Melanocyte of skin (primary cell): Measurements from ENCODE around the gene PCDHAC2. TPM values are rescaled to one million over a fixed set of nuclear protein-coding genes. Genes with fewer than 3 reads are reported as not detected.

Source experiments
- small RNA-seq, 2 donors: library from RNA; depleted of rRNA; stranded (forward); fragments of <200 nt; gene quantifications; one replicate each; pipeline ENCODE3, GENCODE V24; 2012
- total RNA-seq, 2 donors: library from RNA; depleted of rRNA; stranded (reverse); fragments of >200 nt; gene quantifications; 2 replicates each; pipeline ENCODE4 v1.2.3, GENCODE V29; 2012

Gene PCDHAC2
- total RNA-seq: under 1 TPM in 1 of 2 donors, not detected in 1; 0.69 TPM

DNA sequence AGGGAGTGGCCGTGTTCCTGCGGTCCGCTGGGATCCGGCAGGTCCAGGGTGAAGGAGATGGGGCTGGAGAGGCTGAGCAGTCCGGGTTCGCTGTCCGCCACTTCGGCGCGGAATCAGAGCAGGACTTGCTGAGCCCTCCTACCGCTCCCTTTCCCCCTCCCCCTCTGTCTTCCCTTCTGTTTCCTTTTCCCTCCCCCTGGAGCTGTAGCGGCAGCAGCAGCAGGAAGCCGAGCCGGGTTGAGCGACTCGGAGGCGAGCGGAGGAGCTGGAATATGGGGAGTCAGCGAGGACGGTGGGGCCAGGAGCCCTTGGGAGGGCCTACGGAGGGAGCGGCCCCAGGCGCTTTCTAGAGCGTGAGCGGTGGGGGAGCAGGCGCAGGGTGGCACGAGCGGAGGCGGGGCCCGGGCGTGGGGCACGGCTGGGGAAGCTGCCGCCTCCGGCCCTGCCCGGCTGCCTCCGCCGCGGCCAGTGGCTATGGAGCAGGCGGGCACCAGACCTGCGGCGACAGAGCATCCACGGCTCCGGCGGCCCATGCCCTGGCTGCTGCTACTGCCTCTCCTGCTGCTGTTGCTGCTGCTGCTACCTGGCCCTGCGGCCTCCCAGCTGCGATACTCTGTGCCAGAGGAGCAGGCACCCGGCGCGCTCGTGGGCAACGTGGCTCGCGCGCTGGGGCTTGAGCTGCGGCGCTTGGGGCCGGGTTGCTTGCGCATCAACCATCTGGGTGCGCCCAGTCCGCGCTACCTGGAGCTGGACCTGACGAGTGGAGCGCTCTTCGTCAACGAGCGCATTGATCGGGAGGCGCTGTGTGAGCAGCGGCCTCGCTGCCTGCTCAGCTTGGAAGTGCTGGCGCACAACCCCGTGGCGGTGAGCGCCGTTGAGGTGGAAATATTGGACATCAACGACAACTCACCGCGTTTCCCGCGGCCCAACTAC lies at the start of gene PCDHAC2:
TSS of gene PCDHAC2 (plus strand) at position 184 of the 933 bp plus-strand sequence. CDS start at position 475, 291 bp downstream.

DNA sequence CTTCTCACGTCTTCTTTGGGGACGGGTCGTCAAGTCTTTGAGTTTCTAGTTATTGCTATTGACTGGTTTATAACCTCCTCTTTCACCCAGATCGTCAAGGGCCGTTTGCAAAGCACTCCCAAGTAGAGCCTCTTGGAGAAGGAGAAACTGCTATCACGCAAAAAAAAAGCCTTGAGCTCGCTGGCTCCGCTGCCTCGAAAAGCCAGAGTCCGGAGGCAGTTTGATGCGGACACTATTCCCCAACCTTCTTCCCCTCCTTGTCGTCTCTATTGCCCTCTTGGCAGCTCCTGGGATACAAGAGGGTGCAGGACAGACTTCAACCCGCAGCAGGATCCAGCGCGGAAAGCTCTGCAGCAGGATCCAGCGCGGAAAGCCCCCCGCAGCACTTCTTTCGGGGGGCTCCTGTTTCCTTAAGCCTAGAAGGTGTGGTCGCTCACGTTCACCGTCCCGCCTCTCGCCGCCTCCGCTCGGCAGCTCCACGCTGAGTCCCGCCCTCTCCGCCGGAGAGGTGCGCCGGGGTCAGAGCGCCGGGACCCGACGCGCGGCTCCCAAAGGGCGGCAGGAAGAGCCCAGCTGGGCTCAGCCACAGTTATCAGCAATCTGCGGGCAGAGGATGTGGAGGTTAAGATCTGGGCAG lies 40.4 kb upstream of the PCDHAC2 start, which contains the start of gene PCDHAC1:
TSS of gene PCDHAC1 (plus strand) at position 494 of the 637 bp plus-strand sequence. CDS start 594 bp downstream, outside the sequence.

Small RNAs within 50 kb of the gene (small RNA-seq; reads per million reads assigned to genes)
- gene AC010223.1: 0 reads per million in 2 donors

Other genes starting within 250 kb of the PCDHAC2 start
- not detected for gene PCDHA1, start 180.3 kb upstream of the PCDHAC2 start, total RNA-seq
- gene PCDHA2, start 171.6 kb upstream of the PCDHAC2 start, total RNA-seq: not detected
- gene PCDHA3, start 165.4 kb upstream of the PCDHAC2 start, total RNA-seq: under 1 TPM in 1 of 2 donors, not detected in 1; under 0.01 TPM
- under 1 TPM; under 0.01 TPM for gene PCDHA4, start 159.4 kb upstream of the PCDHAC2 start, total RNA-seq
- gene PCDHA5, start 144.9 kb upstream of the PCDHAC2 start, total RNA-seq: under 1 TPM; under 0.01 TPM
- gene PCDHA6, start 138.5 kb upstream of the PCDHAC2 start, total RNA-seq: under 1 TPM in 1 of 2 donors, not detected in 1; 0.34 TPM
- gene PCDHA7, start 132.2 kb upstream of the PCDHAC2 start, total RNA-seq: not detected
- gene PCDHA8, start 125.3 kb upstream of the PCDHAC2 start, total RNA-seq: not detected
- gene PCDHA9, start 118.1 kb upstream of the PCDHAC2 start, total RNA-seq: not detected
- under 1 TPM in 1 of 2 donors, not detected in 1; 0.69 TPM for gene PCDHA10, start 110.6 kb upstream of the PCDHAC2 start, total RNA-seq
- under 1 TPM in 1 of 2 donors, not detected in 1; under 0.01 TPM for gene PCDHA11, start 97.5 kb upstream of the PCDHAC2 start, total RNA-seq
- not detected for gene PCDHA12, start 91.2 kb upstream of the PCDHAC2 start, total RNA-seq
- gene PCDHA13, start 84.4 kb upstream of the PCDHAC2 start, total RNA-seq: under 1 TPM in 1 of 2 donors, not detected in 1; under 0.01 TPM
- gene PCDHAC1, start 40.2 kb upstream of the PCDHAC2 start, total RNA-seq: under 1 TPM in 1 of 2 donors, not detected in 1; 0.34 TPM
- gene PCDHB1, start 84.9 kb downstream of the PCDHAC2 start, total RNA-seq: not detected
- gene PCDHB2, start 128.1 kb downstream of the PCDHAC2 start, total RNA-seq: under 1 TPM; under 0.01 to 0.34 TPM
- gene PCDHB3, start 134.0 kb downstream of the PCDHAC2 start, total RNA-seq: under 1 TPM in 1 of 2 donors, not detected in 1; under 0.01 TPM
- under 1 TPM in 1 of 2 donors, not detected in 1; 0.69 TPM for gene PCDHB4, start 155.3 kb downstream of the PCDHAC2 start, total RNA-seq
- gene PCDHB5, start 168.7 kb downstream of the PCDHAC2 start, total RNA-seq: under 1 TPM in 1 of 2 donors, not detected in 1; 0.69 TPM
- not detected for gene PCDHB6, start 183.6 kb downstream of the PCDHAC2 start, total RNA-seq
- gene PCDHB7, start 206.2 kb downstream of the PCDHAC2 start, total RNA-seq: under 1 TPM; under 0.01 TPM
- gene PCDHB8, start 211.3 kb downstream of the PCDHAC2 start, total RNA-seq: under 1 TPM in 1 of 2 donors, not detected in 1; under 0.01 TPM
- gene PCDHB16, start 215.9 kb downstream of the PCDHAC2 start, total RNA-seq: not detected
- gene PCDHB9, start 220.7 kb downstream of the PCDHAC2 start, total RNA-seq: under 1 TPM in 1 of 2 donors, not detected in 1; under 0.01 TPM
- gene PCDHB10, start 225.9 kb downstream of the PCDHAC2 start, total RNA-seq: under 1 TPM in 1 of 2 donors, not detected in 1; under 0.01 TPM
- not detected for gene PCDHB11, start 233.2 kb downstream of the PCDHAC2 start, total RNA-seq
- gene PCDHB12, start 242.2 kb downstream of the PCDHAC2 start, total RNA-seq: under 1 TPM in 1 of 2 donors, not detected in 1; under 0.01 TPM
- gene PCDHB13, start 247.4 kb downstream of the PCDHAC2 start, total RNA-seq: under 1 TPM; under 0.01 to 0.34 TPM